ENCODE data around the gene NUP50.

Gene NUP50

GRCh38 chr22:45131749-45132148, 32.0 kb upstream of the NUP50 start:
- Histone ChIP-seq H3K9me3 (replicated peaks in 1 of 11) (peaks cover 12 to 24% (median 16%) of the 10 kb centered on the region in 11 experiments), H3K36me3 (peaks cover 27 to 47% (median 36%) of the 10 kb centered on the region in 11 experiments), H3K4me2 (peak overlapping the region in 7 of 11 experiments; percentile 47 to 86 (median 69); a peak in 13 of 22 replicates), H4K20me1 (no peaks in the 10 kb centered on the region), H3K27ac (peak overlapping the region in 10 of 11 experiments; percentile 20 to 87 (median 64); a peak in 16 of 22 replicates), H3K9ac (peak overlapping the region in 4 of 11 experiments; percentile 3 to 61 (median 54); a peak in 5 of 22 replicates), H3K27me3 (no peaks in the 10 kb centered on the region), H3K4me3 (no peak overlapping the region), H3K4me1 (peaks cover 9 to 48% (median 36%) of the 10 kb centered on the region in 10 experiments)
- TF ChIP-seq Cebpa-rat (IDR thresholded peaks at IDR 0.05) = peak in 4 of 11 experiments; percentile 13 to 63 (median 46); a peak in 5 of 22 replicates

DNA sequence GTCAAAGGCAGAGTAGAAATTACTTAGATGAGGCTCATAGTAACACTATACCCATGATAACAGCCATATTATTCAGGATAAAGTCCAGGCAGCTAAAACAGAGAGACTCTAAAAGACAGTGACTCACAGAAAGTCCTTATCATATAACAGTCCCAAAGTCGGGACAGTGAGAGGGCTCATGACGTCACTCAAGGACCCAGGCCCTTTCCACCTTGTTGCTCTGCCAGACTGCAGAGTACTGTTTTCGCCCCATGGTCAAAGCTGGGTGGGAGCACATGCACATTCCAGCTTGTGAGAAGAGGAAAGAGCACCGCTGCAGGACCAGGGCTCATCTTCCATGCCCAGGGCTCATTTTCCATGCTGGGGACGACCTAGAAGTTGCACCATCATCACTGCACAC, 29.4 kb upstream of the NUP50 start:
- peak overlapping the region in 2 of 11 experiments; percentile 4 to 38; a peak in 2 of 22 replicates for H3K27ac ChIP-seq
- TF ChIP-seq Cebpa-rat (IDR thresholded peaks at IDR 0.05) = no peak

DNA sequence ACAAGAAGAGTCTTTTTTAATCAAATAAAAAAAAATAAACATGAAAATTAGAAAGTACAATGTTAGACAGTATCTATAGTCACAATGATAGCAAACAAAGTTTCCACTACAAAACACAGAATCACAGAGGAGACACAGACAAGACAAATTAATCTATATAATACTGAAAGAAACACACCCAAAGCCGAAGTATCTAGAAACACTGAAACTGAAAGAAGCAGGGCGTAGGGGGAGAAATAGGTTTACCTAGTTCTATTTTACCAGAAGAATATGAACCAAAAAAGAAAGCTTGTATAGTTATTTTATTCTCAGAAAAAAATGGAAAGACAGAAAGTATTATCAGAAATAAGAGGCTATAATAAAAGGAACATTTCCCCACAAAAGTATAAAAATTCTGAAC, 27.1 kb upstream of the NUP50 start:
- Histone ChIP-seq H3K4me3 (no peak overlapping the region), H3K9me3 (replicated peaks in 1 of 11) (peaks cover 14 to 28% (median 16%) of the 10 kb centered on the region in 11 experiments), H3K4me2 (no peak overlapping the region), H3K27ac (no peak overlapping the region), H4K20me1 (no peaks in the 10 kb centered on the region; a peak in 1 of 22 replicates), H3K9ac (no peak overlapping the region), H3K4me1 (peaks cover 0 to 14% (median 10%) of the 10 kb centered on the region in 10 experiments; a peak in 14 of 20 replicates), H3K27me3 (no peaks in the 10 kb centered on the region), H3K36me3 (peaks cover 27 to 73% (median 51%) of the 10 kb centered on the region in 11 experiments)
- no peak for TF ChIP-seq Cebpa-rat (IDR thresholded peaks at IDR 0.05)

More for the DNA sequence above, 29.4 kb upstream of the NUP50 start:
- H3K36me3 ChIP-seq = peaks cover 27 to 50% (median 39%) of the 10 kb centered on the region in 11 experiments
- no peaks in the 10 kb centered on the region for H4K20me1 ChIP-seq
- H3K4me3 ChIP-seq = no peak overlapping the region; a peak in 1 of 20 replicates
- no peaks in the 10 kb centered on the region for H3K27me3 ChIP-seq
- H3K4me1 ChIP-seq = peaks cover 9 to 37% (median 33%) of the 10 kb centered on the region in 10 experiments
- no peak overlapping the region for H3K4me2 ChIP-seq
- peaks cover 12 to 24% (median 16%) of the 10 kb centered on the region in 11 experiments for H3K9me3 ChIP-seq (replicated peaks in 1 of 11)
- H3K9ac ChIP-seq = no peak overlapping the region

DNA sequence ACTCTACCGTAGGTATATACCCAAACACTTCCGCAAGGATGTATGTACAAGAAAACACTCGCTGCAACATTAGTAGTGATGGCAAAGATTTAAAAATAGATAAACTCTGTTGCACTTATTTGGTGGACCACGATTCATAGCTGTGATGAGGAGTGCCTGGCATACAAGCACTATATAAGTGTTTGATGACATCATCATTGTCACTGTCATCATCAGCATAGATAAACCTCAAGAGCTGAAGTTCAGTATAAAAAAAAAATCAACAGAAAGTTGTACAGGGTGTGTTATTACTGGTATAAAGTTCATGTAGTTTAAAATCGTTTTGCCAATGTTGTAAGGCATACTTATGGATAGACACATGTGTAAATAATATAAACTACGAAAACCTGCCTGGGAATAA, 24.0 kb upstream of the NUP50 start:
- no peaks in the 10 kb centered on the region for H3K27me3 ChIP-seq
- TF ChIP-seq Cebpa-rat (IDR thresholded peaks at IDR 0.05) = no peak
- H3K27ac ChIP-seq = no peak overlapping the region
- no peaks in the 10 kb centered on the region for H3K4me1 ChIP-seq
- H4K20me1 ChIP-seq = no peaks in the 10 kb centered on the region; a peak in 2 of 22 replicates
- H3K36me3 ChIP-seq = peaks cover 11 to 64% (median 39%) of the 10 kb centered on the region in 11 experiments
- H3K4me2 ChIP-seq = no peak overlapping the region
- H3K9ac ChIP-seq = no peak overlapping the region
- peaks cover 13 to 33% (median 19%) of the 10 kb centered on the region in 11 experiments for H3K9me3 ChIP-seq (replicated peaks in 1 of 11)
- no peak overlapping the region for H3K4me3 ChIP-seq

- H3K27me3 ChIP-seq = no peaks in the 10 kb centered on the region
- peaks cover 5 to 57% (median 31%) of the 10 kb centered on the region in 11 experiments; a peak in 20 of 22 replicates for H3K36me3 ChIP-seq
- no peak for TF ChIP-seq Cebpa-rat (IDR thresholded peaks at IDR 0.05)
- H3K4me3 ChIP-seq = no peak overlapping the region
- peaks cover 7 to 27% (median 11%) of the 10 kb centered on the region in 11 experiments; a peak in 18 of 22 replicates for H3K9me3 ChIP-seq (replicated peaks in 1 of 11)
- no peaks in the 10 kb centered on the region for H3K4me1 ChIP-seq
- H4K20me1 ChIP-seq = no peaks in the 10 kb centered on the region; a peak in 2 of 22 replicates
- no peak overlapping the region for H3K4me2 ChIP-seq
- no peak overlapping the region for H3K9ac ChIP-seq
- no peak overlapping the region for H3K27ac ChIP-seq
Measured at GRCh38 chr22:45142376-45142775, 21.3 kb upstream of the NUP50 start.

GRCh38 chr22:45144916-45145315, 18.8 kb upstream of the NUP50 start:
- H3K36me3 ChIP-seq = peaks cover 3 to 62% (median 30%) of the 10 kb centered on the region in 11 experiments; a peak in 20 of 22 replicates

GRCh38 chr22:45149671-45150070, 14.1 kb upstream of the NUP50 start:
- no peak overlapping the region for H3K4me2 ChIP-seq
- H3K27me3 ChIP-seq = no peaks in the 10 kb centered on the region
- peaks cover 0 to 15% (median 12%) of the 10 kb centered on the region in 10 experiments; a peak in 9 of 20 replicates for H3K4me1 ChIP-seq
- H3K9me3 ChIP-seq (replicated peaks in 1 of 11) = no peaks in the 10 kb centered on the region; a peak in 1 of 22 replicates
- H3K4me3 ChIP-seq = no peak overlapping the region
- no peak for TF ChIP-seq Cebpa-rat (IDR thresholded peaks at IDR 0.05)
- no peak overlapping the region for H3K27ac ChIP-seq
- H3K9ac ChIP-seq = no peak overlapping the region
- H4K20me1 ChIP-seq = peaks cover 0 to 9% (median 0%) of the 10 kb centered on the region in 11 experiments; a peak in 1 of 22 replicates
- peaks cover 14 to 69% (median 54%) of the 10 kb centered on the region in 11 experiments; a peak in 19 of 22 replicates for H3K36me3 ChIP-seq

More at GRCh38 chr22:45144916-45145315, 18.8 kb upstream of the NUP50 start:
- no peak overlapping the region for H3K4me2 ChIP-seq
- no peak overlapping the region for H3K9ac ChIP-seq
- no peaks in the 10 kb centered on the region for H3K4me1 ChIP-seq
- no peaks in the 10 kb centered on the region for H3K27me3 ChIP-seq
- H3K9me3 ChIP-seq (replicated peaks in 1 of 11) = peaks cover 7 to 20% (median 11%) of the 10 kb centered on the region in 11 experiments; a peak in 18 of 22 replicates
- H3K27ac ChIP-seq = no peak overlapping the region
- H4K20me1 ChIP-seq = no peaks in the 10 kb centered on the region; a peak in 2 of 22 replicates
- no peak for TF ChIP-seq Cebpa-rat (IDR thresholded peaks at IDR 0.05)
- no peak overlapping the region for H3K4me3 ChIP-seq

- peaks cover 14 to 74% (median 58%) of the 10 kb centered on the region in 11 experiments; a peak in 19 of 22 replicates for H3K36me3 ChIP-seq
Measured at GRCh38 chr22:45150139-45150538, 13.6 kb upstream of the NUP50 start.

GRCh38 chr22:45151503-45151902, 12.2 kb upstream of the NUP50 start:
- Histone ChIP-seq H3K27me3 (no peaks in the 10 kb centered on the region), H3K9ac (no peak overlapping the region), H3K4me3 (no peak overlapping the region), H3K36me3 (peaks cover 23 to 86% (median 71%) of the 10 kb centered on the region in 11 experiments), H3K9me3 (replicated peaks in 1 of 11) (no peaks in the 10 kb centered on the region), H4K20me1 (0 out of 22 replicates have a peak, but pooled peaks cover 0 to 9% (median 0%) of the 10 kb centered on the region in 11 experiments), H3K4me2 (peak overlapping the region in 5 of 11 experiments; percentile 6 to 40 (median 20); a peak in 5 of 22 replicates), H3K27ac (peak overlapping the region in 3 of 11 experiments; percentile 3 to 17 (median 6); a peak in 1 of 22 replicates), H3K4me1 (peaks cover 0 to 15% (median 12%) of the 10 kb centered on the region in 10 experiments; a peak in 10 of 20 replicates)
- no peak for TF ChIP-seq Cebpa-rat (IDR thresholded peaks at IDR 0.05)

More at GRCh38 chr22:45150139-45150538, 13.6 kb upstream of the NUP50 start:
- Histone ChIP-seq H3K9me3 (replicated peaks in 1 of 11) (no peaks in the 10 kb centered on the region), H3K4me2 (no peak overlapping the region), H3K9ac (no peak overlapping the region), H3K4me1 (peaks cover 0 to 15% (median 12%) of the 10 kb centered on the region in 10 experiments; a peak in 10 of 20 replicates), H3K27me3 (no peaks in the 10 kb centered on the region), H3K27ac (no peak overlapping the region), H3K4me3 (no peak overlapping the region), H4K20me1 (0 out of 22 replicates have a peak, but pooled peaks cover 0 to 9% (median 0%) of the 10 kb centered on the region in 11 experiments)
- TF ChIP-seq Cebpa-rat (IDR thresholded peaks at IDR 0.05) = no peak

All from BLaER1 treated with 17β-estradiol and CSF1 and Interleukin-3, amounts not matched to agents 10 nM and 100 nM (cell line).